Karpas-422 (cell line): ENCODE data around the gene OLFM4. TPM values are rescaled to one million over a fixed set of nuclear protein-coding genes. Genes with fewer than 3 reads are reported as not detected.

Source experiments
- DNase-seq: peaks from one replicate; pipeline ENCODE4 v3.0.0-alpha.2; 2015
- H2AFZ ChIP-seq: fragments of 200-600 bp; sonication (generic); 2 replicates; pipeline ENCODE4 v1.6.1; 2014; ENCODE audit warnings: antibody characterized with exemption, low read length, mixed read lengths
- H3K27ac ChIP-seq: fragments of 200-600 bp; sonication (generic); 2 replicates; pipeline ENCODE4 v1.5.1; 2014; ENCODE audit warnings: mild to moderate bottlenecking, low read length, moderate library complexity
- H3K27me3 ChIP-seq: fragments of 200-600 bp; sonication (generic); 2 replicates; pipeline ENCODE4 v1.6.1; 2014; ENCODE audit warnings: low read length, mixed read lengths
- H3K36me3 ChIP-seq: fragments of 200-600 bp; sonication (generic); 2 replicates; pipeline ENCODE4 v1.6.1; 2014; ENCODE audit warnings: low read length, mixed read lengths; ENCODE audit not compliant: insufficient read depth
- H3K4me1 ChIP-seq: fragments of 200-600 bp; sonication (generic); 2 replicates; pipeline ENCODE4 v1.6.1; 2014; ENCODE audit warnings: mild to moderate bottlenecking, low read length, mixed read lengths
- H3K4me2 ChIP-seq: fragments of 200-600 bp; sonication (generic); 2 replicates; pipeline ENCODE4 v1.6.1; 2014; ENCODE audit warnings: low read length, low read depth, mild to moderate bottlenecking; ENCODE audit not compliant: poor library complexity, severe bottlenecking
- H3K4me3 ChIP-seq: fragments of 200-600 bp; sonication (generic); 2 replicates; pipeline ENCODE4 v1.5.1; 2014; ENCODE audit warnings: mild to moderate bottlenecking, antibody characterized with exemption, low read length, mixed read lengths
- H3K79me2 ChIP-seq: fragments of 200-600 bp; sonication (generic); 2 replicates; pipeline ENCODE4 v1.6.1; 2014; ENCODE audit warnings: mild to moderate bottlenecking, low read length, mixed read lengths
- H3K9ac ChIP-seq: fragments of 200-600 bp; sonication (generic); 2 replicates; pipeline ENCODE4 v1.6.0; 2014; ENCODE audit warnings: low read length
- H3K9me2 ChIP-seq: fragments of 200-600 bp; sonication (generic), shearing (Covaris generic); replicated peaks from 2 replicates; pipeline ENCODE4 v1.6.0; 2014; ENCODE audit warnings: mild to moderate bottlenecking, low read length, moderate library complexity; ENCODE audit not compliant: insufficient read depth
- H3K9me3 ChIP-seq: fragments of 300-700, 200-600 bp; sonication (generic); 2 replicates; pipeline ENCODE4 v1.6.1; 2014; ENCODE audit warnings: low read length, mixed read lengths
- H4K20me1 ChIP-seq: fragments of 200-600 bp; sonication (generic); 2 replicates; pipeline ENCODE4 v1.6.1; 2014; ENCODE audit warnings: mild to moderate bottlenecking, antibody characterized with exemption, low read length, low read depth; ENCODE audit not compliant: insufficient read depth
- total RNA-seq: library from RNA; depleted of rRNA; stranded (reverse); fragments of >200 nt; shearing (Covaris generic); gene quantifications from 2 replicates; pipeline ENCODE4 v1.2.3, GENCODE V29; 2014; ENCODE audit warnings: low replicate concordance; rRNA removed

Gene OLFM4
- total RNA-seq, result not detected in 2 replicates

- H3K4me1 ChIP-seq, result no peaks in the 10 kb centered on the region
- no peaks in the 10 kb centered on the region for H4K20me1 ChIP-seq
- no peak within 1 kb of the TSS for H3K27ac ChIP-seq
- no peak within 1 kb of the TSS for H2AFZ ChIP-seq
- H3K9me3 ChIP-seq, result no peaks in the 10 kb centered on the region
- H3K27me3 ChIP-seq, result no peaks in the 10 kb centered on the region
- no peak within 1 kb of the TSS for H3K4me3 ChIP-seq
- H3K79me2 ChIP-seq, result no peaks in the 10 kb centered on the region
- no peaks in the 10 kb centered on the region for H3K9me2 ChIP-seq
- no peak for DNase-seq
- no peak within 1 kb of the TSS for H3K9ac ChIP-seq
- H3K4me2 ChIP-seq, result no peak within 1 kb of the TSS
- H3K36me3 ChIP-seq, result no peaks in the 10 kb centered on the region
These were observed at the start of gene OLFM4 for GRCh38 chr13:53028637-53029203. OLFM4 (plus strand) TSS chr13:53028813; CDS start chr13:53028837, 24 bp downstream.

GRCh38 chr13:52978989-52979388 lies 49.6 kb upstream of the OLFM4 start:
- Histone ChIP-seq H3K9ac (no peak overlapping the region), H3K4me1 (no peaks in the 10 kb centered on the region), H2AFZ (no peak overlapping the region), H3K27me3 (no peaks in the 10 kb centered on the region), H3K79me2 (no peaks in the 10 kb centered on the region), H3K27ac (no peak overlapping the region), H3K9me2 (no peaks in the 10 kb centered on the region), H3K9me3 (no peaks in the 10 kb centered on the region), H3K4me3 (no peak overlapping the region), H4K20me1 (no peaks in the 10 kb centered on the region), H3K36me3 (no peaks in the 10 kb centered on the region), H3K4me2 (no peak overlapping the region)
- no peak for DNase-seq

GRCh38 chr13:52980695-52981094 lies 47.9 kb upstream of the OLFM4 start:
- no peaks in the 10 kb centered on the region for H3K36me3 ChIP-seq
- no peak for DNase-seq
- no peak overlapping the region for H3K4me3 ChIP-seq
- no peak overlapping the region for H3K9ac ChIP-seq
- H3K9me3 ChIP-seq, result no peaks in the 10 kb centered on the region
- H3K9me2 ChIP-seq, result no peaks in the 10 kb centered on the region
- no peaks in the 10 kb centered on the region for H3K27me3 ChIP-seq
- no peak overlapping the region for H3K4me2 ChIP-seq
- no peak overlapping the region for H3K27ac ChIP-seq
- no peaks in the 10 kb centered on the region for H4K20me1 ChIP-seq
- H2AFZ ChIP-seq, result no peak overlapping the region
- no peaks in the 10 kb centered on the region for H3K79me2 ChIP-seq
- H3K4me1 ChIP-seq, result no peaks in the 10 kb centered on the region

- Histone ChIP-seq H2AFZ (no peak overlapping the region), H3K27me3 (no peaks in the 10 kb centered on the region), H3K36me3 (no peaks in the 10 kb centered on the region), H3K79me2 (no peaks in the 10 kb centered on the region), H3K4me1 (no peaks in the 10 kb centered on the region), H3K4me3 (no peak overlapping the region), H3K9me3 (no peaks in the 10 kb centered on the region), H3K27ac (no peak overlapping the region), H3K9ac (no peak overlapping the region), H3K9me2 (no peaks in the 10 kb centered on the region), H4K20me1 (no peaks in the 10 kb centered on the region), H3K4me2 (no peak overlapping the region)
- DNase-seq, result no peak
These were observed 44.8 kb upstream of the OLFM4 start for GRCh38 chr13:52983836-52984235.

GRCh38 chr13:52984881-52985363 lies 43.7 kb upstream of the OLFM4 start:
- no peak overlapping the region for H3K9ac ChIP-seq
- H4K20me1 ChIP-seq, result no peaks in the 10 kb centered on the region
- no peak overlapping the region for H2AFZ ChIP-seq
- H3K4me1 ChIP-seq, result no peaks in the 10 kb centered on the region
- peak; percentile 32 for DNase-seq
- H3K27me3 ChIP-seq, result no peaks in the 10 kb centered on the region
- no peak overlapping the region for H3K4me2 ChIP-seq
- H3K9me3 ChIP-seq, result no peaks in the 10 kb centered on the region
- no peaks in the 10 kb centered on the region for H3K36me3 ChIP-seq
- no peaks in the 10 kb centered on the region for H3K9me2 ChIP-seq
- no peak overlapping the region for H3K27ac ChIP-seq
- H3K79me2 ChIP-seq, result no peaks in the 10 kb centered on the region
- no peak overlapping the region for H3K4me3 ChIP-seq

GRCh38 chr13:52991344-52992020 lies 37.1 kb upstream of the OLFM4 start:
- Histone ChIP-seq H3K4me2 (no peak overlapping the region), H3K9me3 (no peaks in the 10 kb centered on the region), H3K27ac (no peak overlapping the region), H3K9me2 (no peaks in the 10 kb centered on the region), H3K9ac (no peak overlapping the region), H3K4me1 (no peaks in the 10 kb centered on the region), H2AFZ (no peak overlapping the region), H3K36me3 (no peaks in the 10 kb centered on the region), H3K4me3 (no peak overlapping the region), H3K27me3 (no peaks in the 10 kb centered on the region), H3K79me2 (no peaks in the 10 kb centered on the region), H4K20me1 (no peaks in the 10 kb centered on the region)
- DNase-seq, result no peak

GRCh38 chr13:52992110-52992509 lies 36.5 kb upstream of the OLFM4 start:
- Histone ChIP-seq H3K9ac (no peak overlapping the region), H3K27ac (no peak overlapping the region), H3K4me1 (no peaks in the 10 kb centered on the region), H3K4me3 (no peak overlapping the region), H3K4me2 (no peak overlapping the region), H3K27me3 (no peaks in the 10 kb centered on the region), H2AFZ (no peak overlapping the region), H4K20me1 (no peaks in the 10 kb centered on the region), H3K9me3 (no peaks in the 10 kb centered on the region), H3K36me3 (no peaks in the 10 kb centered on the region), H3K9me2 (no peaks in the 10 kb centered on the region), H3K79me2 (no peaks in the 10 kb centered on the region)
- peak; percentile 21 for DNase-seq

- no peak overlapping the region for H3K27ac ChIP-seq
- H3K27me3 ChIP-seq, result no peaks in the 10 kb centered on the region
- H3K9me3 ChIP-seq, result no peaks in the 10 kb centered on the region
- peak; percentile 33 for DNase-seq
- no peaks in the 10 kb centered on the region for H3K4me1 ChIP-seq
- no peaks in the 10 kb centered on the region for H3K79me2 ChIP-seq
- no peaks in the 10 kb centered on the region for H3K36me3 ChIP-seq
- H4K20me1 ChIP-seq, result no peaks in the 10 kb centered on the region
- H2AFZ ChIP-seq, result no peak overlapping the region
- no peak overlapping the region for H3K9ac ChIP-seq
- H3K4me2 ChIP-seq, result no peak overlapping the region
- no peak overlapping the region for H3K4me3 ChIP-seq
- H3K9me2 ChIP-seq, result no peaks in the 10 kb centered on the region
These were observed 34.6 kb upstream of the OLFM4 start for GRCh38 chr13:52994051-52994450.
